Fibroblast of lung (primary cell): ENCODE measurements around the gene CRIP2. TPM values are rescaled to one million over a fixed set of nuclear protein-coding genes. Genes with fewer than 3 reads are reported as not detected.

Experiments used
- DNase-seq, 2 donors: peaks; one replicate each; pipeline versions ENCODE4 v3.0.0 to v3.0.0-alpha.2; 2010; ENCODE audit warnings: low read depth in 2 of 2
- H2AFZ ChIP-seq: 2 replicates; pipeline ENCODE4 v1.5.1; 2012; ENCODE audit warnings: low read length, control low read depth, inconsistent platforms
- H3K27ac ChIP-seq: 2 replicates; pipeline ENCODE4 v1.5.1; 2011; ENCODE audit warnings: low read length, control low read depth; ENCODE audit not compliant: insufficient read depth
- H3K27me3 ChIP-seq: 2 replicates; pipeline ENCODE4 v1.5.1; 2011; ENCODE audit warnings: mild to moderate bottlenecking, low read length; ENCODE audit not compliant: control insufficient read depth, insufficient read depth
- H3K36me3 ChIP-seq: 2 replicates; pipeline ENCODE4 v1.5.1; 2011; ENCODE audit warnings: low read length; ENCODE audit not compliant: control insufficient read depth, insufficient read depth
- H3K4me1 ChIP-seq: 2 replicates; pipeline ENCODE4 v1.5.1; 2011; ENCODE audit warnings: low read length; ENCODE audit not compliant: control insufficient read depth, insufficient read depth; ENCODE audit errors: extremely low read depth
- H3K4me2 ChIP-seq: 2 replicates; pipeline ENCODE4 v1.5.1; 2011; ENCODE audit warnings: low read length, control low read depth; ENCODE audit not compliant: insufficient read depth; ENCODE audit errors: extremely low read depth
- H3K4me3 ChIP-seq, 4 experiments: fragments of 200-600 bp in 1 of 4; sonication (generic) in 1 of 4; replicated peaks in 1 of 4; 2 replicates each; pipeline ENCODE4 v1.5.1; 2011 to 2016; ENCODE audit warnings: low read length in 4 of 4, low read depth in 3 of 4, mild to moderate bottlenecking in 3 of 4, control low read depth in 2 of 4, inconsistent platforms in 1 of 4, mixed read lengths in 1 of 4; ENCODE audit not compliant: insufficient read depth in 1 of 4; ENCODE audit errors: control extremely low read depth in 1 of 4
- H3K79me2 ChIP-seq: 2 replicates; pipeline ENCODE4 v1.5.1; 2012; ENCODE audit warnings: mild to moderate bottlenecking, low read length, inconsistent platforms; ENCODE audit not compliant: control insufficient read depth, insufficient read depth
- H3K9ac ChIP-seq: 2 replicates; pipeline ENCODE4 v1.5.1; 2011; ENCODE audit warnings: mild to moderate bottlenecking, low read length, control low read depth; ENCODE audit not compliant: insufficient read depth
- H3K9me3 ChIP-seq: 2 replicates; pipeline ENCODE4 v1.5.1; 2012; ENCODE audit warnings: low read depth, low read length; ENCODE audit not compliant: control insufficient read depth, insufficient read depth
- H4K20me1 ChIP-seq: 2 replicates; pipeline ENCODE4 v1.5.1; 2011; ENCODE audit warnings: low read length; ENCODE audit not compliant: control insufficient read depth, insufficient read depth; ENCODE audit errors: extremely low read depth
- CTCF ChIP-seq, 2 donors: IDR thresholded peaks in 1 of 2; conservative IDR thresholded peaks in 1 of 2; 1 replicate in 1 of 2; 2 replicates in 1 of 2; pipeline ENCODE4 v1.5.1; 2011 to 2012; ENCODE audit warnings: low read length in 2 of 2, control low read depth in 1 of 2, inconsistent platforms in 1 of 2, low read depth in 1 of 2, mild to moderate bottlenecking in 1 of 2
- EZH2 ChIP-seq: IDR thresholded peaks from 2 replicates; pipeline ENCODE4 v1.5.1; 2012; ENCODE audit warnings: low read length, control low read depth, mild to moderate bottlenecking; ENCODE audit errors: missing control alignments
- polyA plus RNA-seq, 2 donors: library from polyadenylated mRNA; depleted of rRNA in 1 of 2; stranded (reverse) in 1 of 2; unstranded in 1 of 2; fragments of >200 nt; gene quantifications; 2 replicates each; pipeline ENCODE4 v1.2.1, GENCODE V29; 2011 to 2012; ENCODE audit warnings: missing spikeins in 1 of 2
- total RNA-seq: library from RNA; depleted of rRNA; stranded (reverse); fragments of >200 nt; gene quantifications from 2 replicates; pipeline ENCODE4 v1.2.1, GENCODE V29; 2014

The CRIP2 gene
- total and polyA plus RNA-seq, 2 donors (not counting 1 experiment from before 2014, with no cell fraction given) = 58.9 to 68.5 TPM

GRCh38 chr14:105492031-105492970 lies 17.7 kb downstream of the CRIP2 start:
- Histone ChIP-seq H3K9me3 (no peaks in the 10 kb centered on the region), H3K4me1 (peaks cover 4% of the 10 kb centered on the region), H4K20me1 (no peaks in the 10 kb centered on the region), H3K36me3 (no peaks in the 10 kb centered on the region), H3K79me2 (peaks cover 3% of the 10 kb centered on the region), H3K9ac (no peak overlapping the region), H3K27me3 (peaks cover 5% of the 10 kb centered on the region), H3K4me2 (peak overlapping the region; percentile 59), H3K4me3 (peak overlapping the region in 2 of 4 experiments; percentile 3 to 59), H2AFZ (no peak overlapping the region), H3K27ac (no peak overlapping the region)
- TF ChIP-seq EZH2 = no peak
- no peak for TF ChIP-seq CTCF (conservative IDR thresholded peaks at IDR 0.05 in 1 of 2, IDR thresholded peaks at IDR 0.05 in 1 of 2; ENCODE audit: low read depth in 1 of 2, low read length in 2 of 2)
- no peak for DNase-seq

GRCh38 chr14:105492971-105493871 lies 18.6 kb downstream of the CRIP2 start:
- no peak for DNase-seq
- no peak overlapping the region for H3K4me2 ChIP-seq
- no peak for TF ChIP-seq CTCF (conservative IDR thresholded peaks at IDR 0.05 in 1 of 2, IDR thresholded peaks at IDR 0.05 in 1 of 2; ENCODE audit: low read depth in 1 of 2, low read length in 2 of 2)
- no peak for TF ChIP-seq EZH2
- H3K9ac ChIP-seq = no peak overlapping the region
- no peak overlapping the region for H3K4me3 ChIP-seq
- H3K79me2 ChIP-seq = peaks cover 3% of the 10 kb centered on the region
- H3K36me3 ChIP-seq = no peaks in the 10 kb centered on the region
- no peaks in the 10 kb centered on the region for H3K27me3 ChIP-seq
- no peak overlapping the region for H3K27ac ChIP-seq
- H3K4me1 ChIP-seq = peaks cover 4% of the 10 kb centered on the region
- H2AFZ ChIP-seq = no peak overlapping the region
- H4K20me1 ChIP-seq = no peaks in the 10 kb centered on the region
- H3K9me3 ChIP-seq = no peaks in the 10 kb centered on the region
